ENCODE measurements around the gene BRPF1.

Gene BRPF1

GRCh38 chr3:9712415-9712814 is 19.1 kb upstream of the BRPF1 start:
- DNase-seq (ENCODE audit: low read depth), result no peak
- TF ChIP-seq CTCF (IDR thresholded peaks at IDR 0.05; ENCODE audit: control insufficient read depth, extremely low read depth, insufficient read depth), result no peak
- no peak overlapping the region for H3K4me3 ChIP-seq (ENCODE audit: low read depth, low read length)

- DNase-seq (ENCODE audit: low read depth), result no peak
- H3K4me3 ChIP-seq (ENCODE audit: low read depth, low read length), result no peak overlapping the region
- TF ChIP-seq CTCF (IDR thresholded peaks at IDR 0.05; ENCODE audit: control insufficient read depth, extremely low read depth, insufficient read depth), result no peak
These were observed 18.4 kb upstream of the BRPF1 start for GRCh38 chr3:9713142-9713541.

GRCh38 chr3:9715136-9715535 is 16.4 kb upstream of the BRPF1 start:
- peak; percentile 15 for DNase-seq (ENCODE audit: low read depth)
- no peak overlapping the region for H3K4me3 ChIP-seq (ENCODE audit: low read depth, low read length)
- TF ChIP-seq CTCF (IDR thresholded peaks at IDR 0.05; ENCODE audit: control insufficient read depth, extremely low read depth, insufficient read depth), result no peak

GRCh38 chr3:9715764-9716437 is 15.6 kb upstream of the BRPF1 start:
- H3K4me3 ChIP-seq (ENCODE audit: low read depth, low read length), result no peak overlapping the region
- peak; percentile 97 for TF ChIP-seq CTCF (IDR thresholded peaks at IDR 0.05; ENCODE audit: control insufficient read depth, extremely low read depth, insufficient read depth)
- peak; percentile 76 for DNase-seq (ENCODE audit: low read depth)

- no peak for TF ChIP-seq CTCF (IDR thresholded peaks at IDR 0.05; ENCODE audit: control insufficient read depth, extremely low read depth, insufficient read depth)
- DNase-seq (ENCODE audit: low read depth), result no peak
- no peak overlapping the region for H3K4me3 ChIP-seq (ENCODE audit: low read depth, low read length)
These were observed 14.6 kb upstream of the BRPF1 start for GRCh38 chr3:9716801-9717555.

GRCh38 chr3:9717563-9717962 is 14.0 kb upstream of the BRPF1 start:
- no peak for TF ChIP-seq CTCF (IDR thresholded peaks at IDR 0.05; ENCODE audit: control insufficient read depth, extremely low read depth, insufficient read depth)
- no peak for DNase-seq (ENCODE audit: low read depth)
- no peak overlapping the region for H3K4me3 ChIP-seq (ENCODE audit: low read depth, low read length)
